CD4-positive, alpha-beta T cell treated with Interleukin-21 for 1 hour (primary cell): ENCODE data around the gene CYP2C18.
"Not testable (repeated sequence)": the region's sequence is repeated elsewhere in the genome, so short reads cannot be mapped to it uniquely, and the experiment has no call there.

Experiments
- DNase-seq: peaks from one replicate; pipeline ENCODE4 v3.0.0-alpha.2; 2020

Gene CYP2C18

GRCh38 chr10:94683214-94684054 lies at the start of gene CYP2C18:
Gene CYP2C18, plus strand, starts transcription at chr10:94683729. Its CDS starts 91 bp downstream, at chr10:94683820.
- DNase-seq = no peak

- DNase-seq = not testable (repeated sequence)
These were observed 45.4 kb upstream of the CYP2C18 start for GRCh38 chr10:94638097-94638496.

- no peak for DNase-seq
These were observed 43.6 kb upstream of the CYP2C18 start for GRCh38 chr10:94639902-94640301.

GRCh38 chr10:94640562-94640961 lies 43.0 kb upstream of the CYP2C18 start:
- DNase-seq = no peak

- no peak for DNase-seq
These were observed 42.0 kb upstream of the CYP2C18 start for GRCh38 chr10:94641480-94641879.

- no peak for DNase-seq
These were observed 39.2 kb upstream of the CYP2C18 start for GRCh38 chr10:94644352-94644751.

GRCh38 chr10:94645285-94645684 lies 38.2 kb upstream of the CYP2C18 start:
- no peak for DNase-seq

- DNase-seq = not testable (repeated sequence)
These were observed 28.3 kb upstream of the CYP2C18 start for GRCh38 chr10:94655201-94655600.

- not testable (repeated sequence) for DNase-seq
These were observed 20.5 kb upstream of the CYP2C18 start for GRCh38 chr10:94663061-94663460.

- DNase-seq = no peak
These were observed 17.0 kb upstream of the CYP2C18 start for GRCh38 chr10:94666391-94667102.

- DNase-seq = no peak
These were observed 9.8 kb upstream of the CYP2C18 start for GRCh38 chr10:94673614-94674321.

GRCh38 chr10:94676496-94676895 lies 7.0 kb upstream of the CYP2C18 start:
- no peak for DNase-seq

GRCh38 chr10:94677691-94678090 lies 5.8 kb upstream of the CYP2C18 start:
- DNase-seq = no peak

GRCh38 chr10:94678475-94678874 lies 5.1 kb upstream of the CYP2C18 start:
- no peak for DNase-seq

- DNase-seq = no peak
These were observed 3.0 kb upstream of the CYP2C18 start for GRCh38 chr10:94680544-94680943.

GRCh38 chr10:94682636-94683035 lies 893 bp upstream of the CYP2C18 start:
- not testable (repeated sequence) for DNase-seq

- no peak for DNase-seq
These were observed 4.2 kb downstream of the CYP2C18 start for GRCh38 chr10:94687625-94688248.

GRCh38 chr10:94706089-94706488 lies 22.6 kb downstream of the CYP2C18 start:
- no peak for DNase-seq

- no peak for DNase-seq
These were observed 27.0 kb downstream of the CYP2C18 start for GRCh38 chr10:94710578-94710977.

GRCh38 chr10:94725871-94726270 lies 42.3 kb downstream of the CYP2C18 start:
- DNase-seq = no peak

- no peak for DNase-seq
These were observed 51.7 kb downstream of the CYP2C18 start for GRCh38 chr10:94735197-94735596.

- no peak for DNase-seq
These were observed 55.1 kb downstream of the CYP2C18 start for GRCh38 chr10:94738588-94738987.

GRCh38 chr10:94747137-94747536 lies 63.6 kb downstream of the CYP2C18 start:
- no peak for DNase-seq
